ENCODE results near the gene HRH3. TPM values are rescaled to one million over a fixed set of nuclear protein-coding genes. Genes with fewer than 3 reads are reported as not detected.

HRH3 gene
- polyA plus RNA-seq (2012; ENCODE audit: missing spikeins) = not detected

GRCh38 chr20:62219992-62220665 lies at the start of gene HRH3:
Gene HRH3 (minus strand): TSS chr20:62220278. CDS start chr20:62219970, 308 bp downstream.
- DNase-seq (ENCODE audit: insufficient read length) (peak; percentile 81), FAIRE-seq (no peak)
- no peak for TF ChIP-seq POLR2A (IDR thresholded peaks at IDR 0.05; ENCODE audit: low read depth, low read length)
- no peak for TF ChIP-seq TAF1 (IDR thresholded peaks at IDR 0.05; ENCODE audit: borderline replicate concordance, low read depth, low read length)
- no peak for TF ChIP-seq POLR2AphosphoS5 (IDR thresholded peaks at IDR 0.05; ENCODE audit: low read depth, low read length)

- DNase-seq (ENCODE audit: insufficient read length) (no peak), FAIRE-seq (no peak)
- TF ChIP-seq POLR2AphosphoS5 (IDR thresholded peaks at IDR 0.05; ENCODE audit: low read depth, low read length) = no peak
- TF ChIP-seq TAF1 (IDR thresholded peaks at IDR 0.05; ENCODE audit: borderline replicate concordance, low read depth, low read length) = no peak
These were observed 49.8 kb upstream of the HRH3 start for GRCh38 chr20:62269871-62270270.

DNA sequence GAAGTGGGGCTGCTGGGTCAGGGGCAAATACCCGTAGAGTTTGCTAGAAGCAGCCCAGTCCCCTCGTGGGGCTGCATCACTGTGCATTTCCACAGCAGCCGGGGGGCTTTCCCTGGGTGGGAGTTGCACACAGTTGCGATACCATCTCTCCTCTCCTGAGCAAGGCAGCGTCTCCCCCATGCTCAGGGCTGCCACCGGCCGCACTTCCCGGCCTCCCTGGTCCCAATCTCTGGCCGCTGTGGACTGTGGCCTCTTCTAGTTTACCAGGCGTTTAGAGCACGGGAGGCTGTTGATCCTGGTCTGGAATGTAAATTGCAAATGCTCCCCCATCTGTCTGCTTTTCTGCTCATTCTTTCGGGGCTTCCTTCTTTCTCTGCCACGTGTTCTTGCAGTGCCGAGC lies 49.3 kb upstream of the HRH3 start:
- FAIRE-seq (no peak), DNase-seq (ENCODE audit: insufficient read length) (no peak)
- no peak for TF ChIP-seq POLR2AphosphoS5 (IDR thresholded peaks at IDR 0.05; ENCODE audit: low read depth, low read length)
- no peak for TF ChIP-seq TAF1 (IDR thresholded peaks at IDR 0.05; ENCODE audit: borderline replicate concordance, low read depth, low read length)
- TF ChIP-seq POLR2A (IDR thresholded peaks at IDR 0.05; ENCODE audit: low read depth, low read length) = no peak

- no peak for TF ChIP-seq POLR2A (IDR thresholded peaks at IDR 0.05; ENCODE audit: low read depth, low read length)
- no peak for TF ChIP-seq POLR2AphosphoS5 (IDR thresholded peaks at IDR 0.05; ENCODE audit: low read depth, low read length)
- TF ChIP-seq TAF1 (IDR thresholded peaks at IDR 0.05; ENCODE audit: borderline replicate concordance, low read depth, low read length) = no peak
- FAIRE-seq = no peak
- DNase-seq (ENCODE audit: insufficient read length) = no peak
These were observed 48.3 kb upstream of the HRH3 start for GRCh38 chr20:62268228-62268900.

GRCh38 chr20:62267543-62267942 lies 47.5 kb upstream of the HRH3 start:
- TF ChIP-seq TAF1 (IDR thresholded peaks at IDR 0.05; ENCODE audit: borderline replicate concordance, low read depth, low read length) = no peak
- TF ChIP-seq POLR2AphosphoS5 (IDR thresholded peaks at IDR 0.05; ENCODE audit: low read depth, low read length) = no peak
- TF ChIP-seq POLR2A (IDR thresholded peaks at IDR 0.05; ENCODE audit: low read depth, low read length) = no peak
- FAIRE-seq (no peak), DNase-seq (ENCODE audit: insufficient read length) (no peak)

DNA sequence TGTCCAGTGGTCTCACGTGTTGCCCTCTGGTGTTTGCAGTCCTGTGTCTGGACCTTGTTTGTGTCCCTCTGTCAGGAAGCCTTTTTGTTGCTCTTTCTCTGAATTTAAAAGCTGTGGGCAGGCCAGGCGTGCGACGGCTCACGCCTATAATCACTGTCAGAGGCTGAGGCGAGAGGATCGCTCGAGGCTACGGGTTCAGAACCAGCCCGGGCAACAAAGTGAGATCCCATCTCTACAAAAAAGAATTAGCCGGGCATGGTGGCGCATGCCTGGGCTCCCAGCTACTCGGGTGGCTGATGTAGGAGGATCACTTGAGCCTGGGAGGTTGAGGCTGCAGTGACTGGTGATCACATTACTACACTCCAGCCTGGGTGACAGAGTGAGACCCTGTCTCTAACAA lies 46.8 kb upstream of the HRH3 start:
- TF ChIP-seq POLR2A (IDR thresholded peaks at IDR 0.05; ENCODE audit: low read depth, low read length) (no peak), TAF1 (IDR thresholded peaks at IDR 0.05; ENCODE audit: borderline replicate concordance, low read depth, low read length) (no peak), POLR2AphosphoS5 (IDR thresholded peaks at IDR 0.05; ENCODE audit: low read depth, low read length) (no peak)
- DNase-seq (ENCODE audit: insufficient read length) (no peak), FAIRE-seq (no peak)

GRCh38 chr20:62266340-62266739 lies 46.3 kb upstream of the HRH3 start:
- no peak for TF ChIP-seq TAF1 (IDR thresholded peaks at IDR 0.05; ENCODE audit: borderline replicate concordance, low read depth, low read length)
- TF ChIP-seq POLR2AphosphoS5 (IDR thresholded peaks at IDR 0.05; ENCODE audit: low read depth, low read length) = no peak
- FAIRE-seq = no peak
- no peak for DNase-seq (ENCODE audit: insufficient read length)

DNA sequence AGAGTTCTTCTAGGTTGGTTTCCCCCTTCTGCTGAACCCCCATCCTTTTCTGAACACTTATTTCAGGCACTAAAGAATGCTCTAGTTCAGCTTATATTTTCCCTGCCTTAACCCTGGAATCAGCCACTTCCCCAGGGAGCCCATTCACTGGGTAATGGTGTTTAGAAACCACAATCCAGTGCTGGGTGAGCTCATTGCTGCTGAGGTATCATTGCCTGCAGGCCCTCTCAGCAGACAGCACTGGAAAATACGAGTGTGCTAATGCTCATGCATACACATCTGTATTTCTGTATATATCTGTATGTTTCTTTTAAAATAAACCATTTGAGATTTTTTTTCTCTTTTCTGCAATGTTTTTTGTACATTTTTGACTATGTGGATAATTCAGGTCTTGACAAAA lies 45.3 kb upstream of the HRH3 start:
- no peak for TF ChIP-seq POLR2A (IDR thresholded peaks at IDR 0.05; ENCODE audit: low read depth, low read length)
- TF ChIP-seq TAF1 (IDR thresholded peaks at IDR 0.05; ENCODE audit: borderline replicate concordance, low read depth, low read length) = no peak
- TF ChIP-seq POLR2AphosphoS5 (IDR thresholded peaks at IDR 0.05; ENCODE audit: low read depth, low read length) = no peak
- no peak for FAIRE-seq

GRCh38 chr20:62263396-62263795 lies 43.3 kb upstream of the HRH3 start:
- DNase-seq (ENCODE audit: insufficient read length) = no peak
- TF ChIP-seq POLR2A (IDR thresholded peaks at IDR 0.05; ENCODE audit: low read depth, low read length) (no peak), POLR2AphosphoS5 (IDR thresholded peaks at IDR 0.05; ENCODE audit: low read depth, low read length) (no peak), TAF1 (IDR thresholded peaks at IDR 0.05; ENCODE audit: borderline replicate concordance, low read depth, low read length) (no peak)
- FAIRE-seq = no peak

More for the DNA sequence above, 45.3 kb upstream of the HRH3 start:
- no peak for DNase-seq (ENCODE audit: insufficient read length)

DNA sequence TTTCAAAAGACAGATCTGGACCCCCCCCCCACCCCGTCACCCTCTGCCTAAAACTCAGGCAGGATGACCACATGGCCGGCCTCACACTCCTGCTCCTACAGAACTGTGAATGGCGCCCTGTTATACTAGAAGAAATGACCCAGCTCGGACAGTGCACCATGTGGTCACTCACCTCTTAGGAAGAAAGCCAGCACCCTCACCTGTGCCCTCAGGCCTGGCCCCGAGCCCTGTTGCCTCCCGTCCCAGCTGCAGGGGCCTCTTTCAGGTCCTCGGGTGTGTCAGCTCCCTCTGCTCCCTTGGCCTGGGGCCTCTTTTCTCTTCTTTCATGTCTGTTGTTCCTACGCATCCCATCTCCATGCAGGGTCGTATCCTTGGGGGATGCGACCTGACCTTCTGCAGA lies 42.0 kb upstream of the HRH3 start:
- TF ChIP-seq POLR2A (IDR thresholded peaks at IDR 0.05; ENCODE audit: low read depth, low read length) (no peak), TAF1 (IDR thresholded peaks at IDR 0.05; ENCODE audit: borderline replicate concordance, low read depth, low read length) (no peak), POLR2AphosphoS5 (IDR thresholded peaks at IDR 0.05; ENCODE audit: low read depth, low read length) (no peak)
- FAIRE-seq (no peak), DNase-seq (ENCODE audit: insufficient read length) (no peak)

- FAIRE-seq (no peak), DNase-seq (ENCODE audit: insufficient read length) (no peak)
- TF ChIP-seq POLR2A (IDR thresholded peaks at IDR 0.05; ENCODE audit: low read depth, low read length) (no peak), TAF1 (IDR thresholded peaks at IDR 0.05; ENCODE audit: borderline replicate concordance, low read depth, low read length) (no peak), POLR2AphosphoS5 (IDR thresholded peaks at IDR 0.05; ENCODE audit: low read depth, low read length) (no peak)
These were observed 39.2 kb upstream of the HRH3 start for GRCh38 chr20:62259294-62259565.

All from GM12892 (cell line).